HG03135 (cell line): Measurements from ENCODE around the gene F5.

Source experiments
- ATAC-seq: cut with Tn5 transposase; IDR thresholded peaks from one replicate; pipeline ENCODE4 v1.9.1; 2021; ENCODE audit warnings: mild to moderate bottlenecking, moderate library complexity; ENCODE audit not compliant: unreplicated experiment

F5 gene

DNA sequence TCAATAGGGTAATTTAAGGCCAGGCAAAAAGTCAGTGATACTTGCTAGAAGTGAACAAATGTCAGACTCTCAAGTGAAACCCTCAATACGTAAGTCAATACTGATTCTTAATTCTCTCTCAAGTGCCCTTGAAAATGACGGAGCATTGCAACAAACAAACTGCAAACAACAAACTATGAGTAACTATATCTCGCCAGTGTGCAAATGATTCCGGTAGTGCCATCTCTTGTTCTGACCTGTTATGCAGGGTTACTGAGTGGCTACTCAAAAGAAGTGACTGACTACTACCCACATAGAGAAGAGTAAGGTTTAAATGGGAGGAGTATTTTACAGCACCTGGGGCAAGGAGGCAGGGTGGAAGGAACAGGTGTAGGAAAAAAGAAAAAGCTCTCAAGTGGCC, 102.2 kb downstream of the F5 start:
- no peak for ATAC-seq

DNA sequence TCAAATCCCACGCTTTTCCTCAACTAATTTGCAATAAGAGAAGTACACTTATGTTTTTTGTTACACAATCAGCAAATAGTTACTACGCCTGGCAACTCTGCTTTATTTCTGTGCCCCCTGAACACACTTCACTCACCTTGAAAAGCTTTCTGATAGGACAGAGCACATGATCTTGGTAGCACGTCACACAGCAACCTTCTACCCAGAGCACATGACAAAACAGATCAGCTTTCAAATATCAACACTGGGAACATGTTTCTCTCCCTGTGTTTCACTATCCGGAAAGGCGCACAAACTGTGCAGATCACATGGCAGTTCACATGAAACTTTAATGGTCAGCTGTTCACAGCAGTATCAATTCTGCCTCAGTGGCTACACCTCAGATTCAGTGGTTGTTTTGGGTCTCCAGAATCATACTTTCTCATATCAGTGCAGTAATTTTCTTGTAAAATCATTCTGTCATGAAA, 102.7 kb downstream of the F5 start:
- no peak for ATAC-seq

DNA sequence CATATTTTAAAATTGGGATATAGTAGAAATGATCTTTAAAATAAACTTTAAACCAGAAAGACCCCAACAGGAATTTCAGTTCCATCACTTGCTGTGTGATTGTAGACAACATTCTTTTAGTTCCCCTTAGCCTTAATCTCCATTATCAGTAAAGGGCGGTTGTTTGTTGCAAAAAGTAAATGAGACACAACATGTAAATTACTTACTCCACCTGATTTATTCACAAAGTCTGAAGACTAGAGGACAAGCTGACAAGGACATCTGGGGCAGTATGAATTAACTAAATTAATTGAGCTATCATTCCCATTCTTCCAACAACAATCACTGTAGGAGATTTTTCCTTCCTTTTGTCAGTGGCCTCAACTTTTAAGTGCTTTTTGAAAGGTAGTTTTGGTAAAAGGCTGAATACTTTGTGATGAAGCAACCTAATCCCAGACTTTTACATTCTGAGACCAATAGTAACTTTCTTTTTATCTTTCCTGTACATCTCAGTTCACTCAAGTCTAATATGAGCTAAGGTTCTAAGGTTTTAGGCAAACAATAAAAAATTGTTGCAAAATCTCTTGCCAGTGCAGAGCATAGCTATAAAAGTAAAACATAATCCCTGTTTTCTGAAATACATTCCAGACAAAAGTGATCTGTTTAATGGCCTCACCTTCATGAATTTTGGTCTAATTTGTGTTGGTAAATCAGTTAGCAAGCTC, 106.8 kb downstream of the F5 start:
- ATAC-seq = no peak

DNA sequence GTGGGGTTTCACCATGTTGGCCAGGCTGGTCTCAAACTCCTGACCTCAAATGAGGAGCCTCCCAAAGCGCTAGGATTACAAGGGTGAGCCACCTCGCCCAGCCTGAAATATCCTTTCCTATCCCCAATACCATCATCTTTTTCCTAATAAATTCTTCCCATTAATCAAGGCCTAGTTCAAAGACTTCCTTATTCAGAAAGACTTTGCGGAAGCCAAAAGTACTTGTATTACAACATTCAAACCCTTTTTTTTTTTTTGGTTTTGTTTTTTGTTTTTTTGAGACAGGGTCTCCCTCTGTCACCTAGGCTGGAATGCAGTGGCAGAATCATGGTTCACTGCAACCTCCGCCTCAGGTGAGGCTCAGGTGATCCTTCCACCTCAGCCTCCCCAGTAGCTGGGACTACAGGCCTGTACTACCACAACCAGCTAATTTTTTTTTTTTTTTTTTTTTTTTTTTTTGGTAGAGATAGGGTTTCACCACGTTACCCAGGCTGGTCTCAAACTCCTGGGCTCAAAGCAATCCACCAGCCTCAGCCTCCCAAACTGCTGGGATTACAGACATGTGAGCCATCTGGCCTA, 108.1 kb downstream of the F5 start:
- no peak for ATAC-seq

DNA sequence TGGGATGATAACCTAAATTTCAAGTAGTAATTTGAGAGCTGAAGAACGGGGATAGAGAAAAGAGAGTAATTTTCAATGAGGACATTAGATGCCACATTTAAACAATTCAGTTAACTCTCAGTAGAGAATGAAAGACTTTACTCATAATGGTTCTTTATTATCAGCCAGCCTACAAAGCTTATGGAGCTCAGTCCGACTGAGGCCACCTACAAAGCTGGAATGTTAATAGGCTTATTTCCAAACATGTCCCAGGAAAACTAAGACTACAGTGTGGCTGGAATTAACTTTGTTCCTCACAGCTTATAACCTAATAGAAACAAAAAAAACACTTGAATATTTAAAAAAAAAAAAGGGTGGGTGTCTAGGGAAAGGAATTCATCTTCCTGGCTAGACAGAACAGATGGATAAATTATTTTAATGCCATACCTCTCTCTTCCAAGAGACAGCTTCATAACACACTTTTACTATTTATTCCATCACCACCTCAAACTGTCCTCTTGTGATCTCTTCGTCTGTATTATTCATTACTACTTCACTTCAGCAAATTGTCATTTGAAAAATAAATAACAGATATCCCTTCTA, 110.4 kb downstream of the F5 start:
- no peak for ATAC-seq

DNA sequence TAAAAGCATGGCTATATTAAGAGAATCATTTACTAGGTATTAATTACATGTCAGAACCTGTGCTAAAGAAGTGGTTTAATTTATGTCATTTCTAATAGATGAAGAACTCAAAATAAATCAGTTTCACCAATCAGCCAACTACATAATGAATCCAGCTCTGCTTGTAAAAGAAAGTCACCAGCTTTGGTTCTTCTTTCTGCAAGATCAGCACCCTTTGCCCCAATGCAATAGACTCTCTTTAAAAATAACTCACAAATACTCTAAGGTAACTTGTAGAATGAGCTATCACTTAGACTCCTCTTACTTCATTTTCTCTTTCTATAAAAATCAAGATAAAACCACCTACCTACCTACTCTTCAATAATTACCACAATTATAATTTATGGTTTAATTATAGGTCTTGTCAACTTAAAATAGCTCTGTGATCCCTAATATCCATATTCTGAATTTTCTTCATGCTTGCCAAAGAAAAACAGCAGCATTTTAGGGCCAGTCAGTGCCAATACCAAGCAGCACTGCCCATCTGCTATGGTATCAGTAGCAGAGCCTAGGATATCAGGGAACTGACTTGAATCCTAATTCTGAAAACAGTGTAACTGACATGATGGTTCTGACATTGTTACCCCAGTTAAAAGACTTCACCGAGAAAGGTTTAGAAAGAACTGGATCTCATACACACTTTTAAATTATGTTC, 111.8 kb downstream of the F5 start:
- no peak for ATAC-seq

DNA sequence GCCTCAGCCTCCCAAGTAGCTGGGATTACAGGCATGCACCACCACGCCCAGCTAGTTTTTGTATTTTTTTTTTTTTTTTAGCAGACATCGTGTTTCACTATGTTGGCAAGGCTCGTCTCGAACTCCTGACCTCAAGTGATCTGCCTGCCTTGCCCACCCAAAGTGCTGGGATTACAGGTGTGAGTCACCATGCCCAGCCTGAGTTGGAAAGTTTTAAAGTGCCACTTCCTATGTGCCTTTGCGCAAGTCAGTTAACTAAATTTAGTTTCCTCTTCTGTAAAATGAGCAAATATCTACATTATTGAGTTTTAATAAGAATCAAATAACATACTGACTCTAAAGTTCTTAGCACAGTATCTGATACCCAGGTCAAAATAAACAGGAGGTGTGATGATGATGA, 112.9 kb downstream of the F5 start:
- ATAC-seq = no peak

DNA sequence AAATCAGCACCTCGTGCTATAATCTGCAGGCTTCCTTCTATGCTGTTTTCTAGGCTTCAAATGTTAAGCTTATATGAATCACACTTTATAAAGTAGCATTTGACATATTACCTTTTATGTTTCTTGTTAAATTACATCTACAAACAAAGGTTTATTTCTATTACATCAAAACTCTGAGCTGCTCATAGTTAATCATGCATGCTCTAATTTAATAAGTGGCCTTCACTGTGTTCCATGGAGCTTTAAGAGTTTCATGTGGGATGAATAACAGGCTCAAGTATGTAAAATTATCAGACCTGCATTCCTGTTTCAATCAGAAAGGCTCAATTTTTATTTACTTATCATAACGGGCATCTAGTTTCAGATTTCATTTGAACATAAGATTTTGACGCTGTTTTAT, 113.5 kb downstream of the F5 start:
- no peak for ATAC-seq

DNA sequence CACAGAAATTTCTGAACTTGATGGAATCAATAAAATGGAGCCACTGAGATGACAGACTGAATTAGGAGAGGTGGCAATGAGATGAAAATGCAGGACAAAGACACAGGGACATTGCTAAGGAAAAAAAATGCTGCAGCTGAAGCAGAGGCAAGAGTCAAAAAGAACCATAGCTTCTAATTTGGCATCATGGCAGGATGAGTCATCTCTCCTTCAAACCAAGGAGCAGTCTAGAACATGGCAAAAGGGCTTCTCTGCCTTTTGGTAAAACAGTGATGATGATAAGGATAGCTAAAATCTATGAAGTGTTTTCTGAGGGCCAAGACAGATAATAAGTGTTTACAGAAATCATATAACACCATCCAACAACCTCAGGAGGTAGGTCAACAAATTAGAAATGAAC, 117.3 kb downstream of the F5 start:
- ATAC-seq = no peak

DNA sequence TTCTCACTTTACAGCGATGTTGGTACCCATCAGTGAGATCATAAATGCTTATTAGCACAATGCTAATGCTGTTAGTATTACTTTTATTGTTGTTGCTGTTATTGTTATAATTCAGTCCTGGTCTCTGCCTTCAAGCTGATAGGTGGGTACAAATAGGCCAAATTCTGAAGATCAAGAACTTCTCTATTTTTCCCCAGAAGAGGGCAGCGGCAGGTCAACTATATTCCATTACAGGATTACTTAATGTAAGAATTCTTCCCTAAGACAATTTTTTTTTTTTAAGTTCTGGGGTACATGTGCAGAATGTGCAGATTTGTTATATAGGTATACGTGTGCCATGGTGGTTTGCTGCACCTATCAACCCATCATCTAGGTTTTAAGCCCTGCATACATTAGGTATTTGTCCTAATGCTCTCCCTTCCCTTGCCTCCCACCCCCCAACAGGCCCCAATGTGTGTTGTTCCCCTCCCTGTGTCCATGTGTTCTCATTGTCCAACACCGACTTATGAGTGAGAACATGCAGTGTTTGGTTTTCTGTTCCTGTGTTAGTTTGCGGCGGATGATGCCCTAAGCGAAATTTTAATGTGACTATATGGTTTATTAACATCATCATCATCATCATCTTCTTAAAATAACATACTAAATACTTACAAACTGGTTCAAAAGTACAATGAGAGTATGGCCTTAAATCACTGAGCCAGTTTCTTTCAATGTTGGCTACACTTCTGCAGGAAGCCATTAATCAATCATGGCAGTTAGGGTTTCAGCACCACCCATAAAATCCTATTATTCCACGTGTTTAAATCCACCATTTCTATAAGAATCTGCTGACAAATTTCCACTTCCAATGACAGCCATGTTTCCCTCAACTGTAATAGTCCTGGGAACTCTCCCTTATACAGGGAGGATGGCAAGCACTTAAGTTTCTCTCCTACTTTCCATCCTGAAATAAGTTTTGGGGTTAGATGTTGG, 119.7 kb downstream of the F5 start:
- ATAC-seq = no peak

DNA sequence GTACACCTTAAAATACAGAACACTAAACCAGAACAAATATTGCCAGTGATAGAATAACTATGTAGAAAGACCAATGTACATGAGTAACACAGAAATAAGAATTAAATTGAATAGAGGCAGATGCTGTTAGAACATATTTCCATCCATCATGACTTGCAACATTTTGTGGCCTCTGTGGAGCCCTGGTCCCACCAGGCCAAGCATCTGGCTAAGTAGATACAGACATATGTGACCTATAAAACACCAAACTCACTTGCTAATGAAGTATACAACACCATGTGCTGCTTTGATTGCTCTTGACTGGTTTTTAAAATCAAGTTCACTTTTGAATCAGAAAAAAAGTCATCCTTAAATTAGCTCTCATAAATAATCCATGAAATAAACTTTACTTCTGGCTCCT, 121.0 kb downstream of the F5 start:
- no peak for ATAC-seq
